Measurements from ENCODE around the gene HPGDS.

Gene HPGDS

GRCh38 chr4:94363136-94363655 lies 20.6 kb upstream of the HPGDS start:
- no peaks in the 10 kb centered on the region for H3K9me2 ChIP-seq (replicated peaks; ENCODE audit: control insufficient read depth, low read length)
- H3K4me2 ChIP-seq (ENCODE audit: low read length) = no peak overlapping the region
- no peaks in the 10 kb centered on the region for H3K79me2 ChIP-seq (ENCODE audit: control insufficient read depth, low read length)
- 0 out of 2 replicates have a peak, but pooled peaks cover 3% of the 10 kb centered on the region for H3K9me3 ChIP-seq (ENCODE audit: control insufficient read depth, insufficient read depth, low read length)
- no peaks in the 10 kb centered on the region for H4K20me1 ChIP-seq (ENCODE audit: control insufficient read depth, insufficient read depth, low read depth, low read length)
- H3K27ac ChIP-seq (ENCODE audit: low read depth, low read length) = no peak overlapping the region
- no peaks in the 10 kb centered on the region for H3K36me3 ChIP-seq (ENCODE audit: control insufficient read depth, low read length)
- TF ChIP-seq, protein P1, sequence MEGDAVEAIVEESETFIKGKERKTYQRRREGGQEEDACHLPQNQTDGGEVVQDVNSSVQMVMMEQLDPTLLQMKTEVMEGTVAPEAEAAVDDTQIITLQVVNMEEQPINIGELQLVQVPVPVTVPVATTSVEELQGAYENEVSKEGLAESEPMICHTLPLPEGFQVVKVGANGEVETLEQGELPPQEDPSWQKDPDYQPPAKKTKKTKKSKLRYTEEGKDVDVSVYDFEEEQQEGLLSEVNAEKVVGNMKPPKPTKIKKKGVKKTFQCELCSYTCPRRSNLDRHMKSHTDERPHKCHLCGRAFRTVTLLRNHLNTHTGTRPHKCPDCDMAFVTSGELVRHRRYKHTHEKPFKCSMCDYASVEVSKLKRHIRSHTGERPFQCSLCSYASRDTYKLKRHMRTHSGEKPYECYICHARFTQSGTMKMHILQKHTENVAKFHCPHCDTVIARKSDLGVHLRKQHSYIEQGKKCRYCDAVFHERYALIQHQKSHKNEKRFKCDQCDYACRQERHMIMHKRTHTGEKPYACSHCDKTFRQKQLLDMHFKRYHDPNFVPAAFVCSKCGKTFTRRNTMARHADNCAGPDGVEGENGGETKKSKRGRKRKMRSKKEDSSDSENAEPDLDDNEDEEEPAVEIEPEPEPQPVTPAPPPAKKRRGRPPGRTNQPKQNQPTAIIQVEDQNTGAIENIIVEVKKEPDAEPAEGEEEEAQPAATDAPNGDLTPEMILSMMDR (IDR thresholded peaks at IDR 0.05; ENCODE audit: low read depth, low read length, poor library complexity, severe bottlenecking) = no peak
- TF ChIP-seq EZH2phosphoT487 (IDR thresholded peaks at IDR 0.05; ENCODE audit: borderline replicate concordance, low read length) = no peak
- H3K4me3 ChIP-seq (ENCODE audit: low read length) = no peak overlapping the region
- no peaks in the 10 kb centered on the region for H3K4me1 ChIP-seq (ENCODE audit: control insufficient read depth, low read length)
- H3K27me3 ChIP-seq (ENCODE audit: control insufficient read depth, low read length) = no peaks in the 10 kb centered on the region
- H3F3A ChIP-seq (ENCODE audit: control insufficient read depth, insufficient read depth) = no peaks in the 10 kb centered on the region

DNA sequence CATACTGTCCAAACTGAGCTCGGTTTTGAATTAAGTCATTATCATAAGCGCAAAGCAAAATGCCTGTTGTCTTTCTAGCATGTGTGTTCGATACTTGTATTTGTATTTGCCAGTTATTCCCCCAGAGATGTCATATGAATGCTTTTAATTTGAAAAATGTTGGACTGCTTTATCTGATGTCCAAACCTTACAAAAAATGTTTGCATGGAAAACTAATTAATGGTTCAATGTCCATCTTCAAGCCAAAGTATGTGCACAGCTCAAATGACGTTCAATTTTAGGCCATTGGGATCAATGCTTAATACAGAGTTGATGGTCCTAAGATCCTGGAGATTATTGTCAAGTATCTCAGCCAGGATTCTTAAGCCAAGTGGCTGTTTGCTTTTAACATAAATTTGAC lies 17.2 kb upstream of the HPGDS start:
- Histone ChIP-seq H3F3A (ENCODE audit: control insufficient read depth, insufficient read depth) (no peaks in the 10 kb centered on the region), H3K36me3 (ENCODE audit: control insufficient read depth, low read length) (no peaks in the 10 kb centered on the region), H3K4me3 (ENCODE audit: low read length) (no peak overlapping the region), H3K9me3 (ENCODE audit: control insufficient read depth, insufficient read depth, low read length) (no peaks in the 10 kb centered on the region), H3K4me2 (ENCODE audit: low read length) (no peak overlapping the region), H3K4me1 (ENCODE audit: control insufficient read depth, low read length) (no peaks in the 10 kb centered on the region), H3K9me2 (replicated peaks; ENCODE audit: control insufficient read depth, low read length) (no peaks in the 10 kb centered on the region), H3K79me2 (ENCODE audit: control insufficient read depth, low read length) (no peaks in the 10 kb centered on the region), H3K27ac (ENCODE audit: low read depth, low read length) (no peak overlapping the region), H4K20me1 (ENCODE audit: control insufficient read depth, insufficient read depth, low read depth, low read length) (no peaks in the 10 kb centered on the region), H3K27me3 (ENCODE audit: control insufficient read depth, low read length) (no peaks in the 10 kb centered on the region)
- TF ChIP-seq EZH2phosphoT487 (IDR thresholded peaks at IDR 0.05; ENCODE audit: borderline replicate concordance, low read length) = no peak
- TF ChIP-seq, protein P1 (IDR thresholded peaks at IDR 0.05; ENCODE audit: low read depth, low read length, poor library complexity, severe bottlenecking) = no peak

GRCh38 chr4:94359221-94359620 lies 16.6 kb upstream of the HPGDS start:
- Histone ChIP-seq H3K36me3 (ENCODE audit: control insufficient read depth, low read length) (no peaks in the 10 kb centered on the region), H3K9me2 (replicated peaks; ENCODE audit: control insufficient read depth, low read length) (no peaks in the 10 kb centered on the region), H4K20me1 (ENCODE audit: control insufficient read depth, insufficient read depth, low read depth, low read length) (no peaks in the 10 kb centered on the region), H3K4me3 (ENCODE audit: low read length) (no peak overlapping the region), H3K27me3 (ENCODE audit: control insufficient read depth, low read length) (no peaks in the 10 kb centered on the region), H3K9me3 (ENCODE audit: control insufficient read depth, insufficient read depth, low read length) (no peaks in the 10 kb centered on the region), H3F3A (ENCODE audit: control insufficient read depth, insufficient read depth) (no peaks in the 10 kb centered on the region), H3K27ac (ENCODE audit: low read depth, low read length) (no peak overlapping the region), H3K79me2 (ENCODE audit: control insufficient read depth, low read length) (no peaks in the 10 kb centered on the region), H3K4me2 (ENCODE audit: low read length) (no peak overlapping the region), H3K4me1 (ENCODE audit: control insufficient read depth, low read length) (no peaks in the 10 kb centered on the region)
- TF ChIP-seq EZH2phosphoT487 (IDR thresholded peaks at IDR 0.05; ENCODE audit: borderline replicate concordance, low read length) = no peak
- TF ChIP-seq, protein P1 (IDR thresholded peaks at IDR 0.05; ENCODE audit: low read depth, low read length, poor library complexity, severe bottlenecking) = no peak
